Glutamatergic neuron (in vitro differentiated cells): ENCODE measurements around the gene CEP72. TPM values are rescaled to one million over a fixed set of nuclear protein-coding genes. Genes with fewer than 3 reads are reported as not detected.
"Not testable (repeated sequence)": the region's sequence is repeated elsewhere in the genome, so short reads cannot be mapped to it uniquely, and the experiment has no call there.

ENCODE experiments used
- DNase-seq: peaks from one replicate; pipeline ENCODE4 v3.0.0; 2022
- H3K27ac Mint-ChIP-seq: one replicate; pipeline ENCODE4 v1.8.0; 2020; ENCODE audit warnings: mild to moderate bottlenecking, mixed read lengths, inconsistent platforms; ENCODE audit not compliant: unreplicated experiment
- H3K27me3 Mint-ChIP-seq: one replicate; pipeline ENCODE4 v1.8.0; 2020; ENCODE audit warnings: mild to moderate bottlenecking, moderate library complexity, mixed read lengths, inconsistent platforms; ENCODE audit not compliant: unreplicated experiment
- H3K36me3 Mint-ChIP-seq: one replicate; pipeline ENCODE4 v1.8.0; 2020; ENCODE audit warnings: mild to moderate bottlenecking, mixed read lengths, inconsistent platforms; ENCODE audit not compliant: unreplicated experiment
- H3K4me1 Mint-ChIP-seq: one replicate; pipeline ENCODE4 v1.8.0; 2020; ENCODE audit warnings: mild to moderate bottlenecking, low read depth, mixed read lengths, inconsistent platforms; ENCODE audit not compliant: unreplicated experiment
- H3K4me3 Mint-ChIP-seq: one replicate; pipeline ENCODE4 v1.8.0; 2020; ENCODE audit warnings: mild to moderate bottlenecking, mixed read lengths, inconsistent platforms; ENCODE audit not compliant: unreplicated experiment
- H3K9me3 Mint-ChIP-seq: one replicate; pipeline ENCODE4 v1.8.0; 2020; ENCODE audit warnings: mild to moderate bottlenecking, moderate library complexity, mixed read lengths, inconsistent platforms; ENCODE audit not compliant: unreplicated experiment
- CTCF ChIP-seq: fragments of 200-600 bp; sonication (generic); IDR thresholded peaks from one replicate; pipeline ENCODE4 v1.5.0; 2021; ENCODE audit not compliant: partially characterized antibody, unreplicated experiment
- total RNA-seq: library from RNA; stranded (reverse); fragmentation: NEBNext Ultra II Directional; extraction: Animal tissue kit (Norgen Biotek cat#: 25700); gene quantifications from one replicate; pipeline ENCODE4 v1.2.1, GENCODE V29; 2021; ENCODE audit not compliant: unreplicated experiment

Gene CEP72
- total RNA-seq, 1 donor from 2014 or later, result 43.9 TPM

GRCh38 chr5:580436-580835 is 31.7 kb upstream of the CEP72 start:
- H3K36me3 Mint-ChIP-seq, result peaks cover 13% of the 10 kb centered on the region
- H3K9me3 Mint-ChIP-seq, result peaks cover 11% of the 10 kb centered on the region
- TF ChIP-seq CTCF, result no peak
- H3K27ac Mint-ChIP-seq, result no peak overlapping the region
- H3K4me3 Mint-ChIP-seq, result no peak overlapping the region
- peaks cover 4% of the 10 kb centered on the region for H3K27me3 Mint-ChIP-seq
- no peaks in the 10 kb centered on the region for H3K4me1 Mint-ChIP-seq
- no peak for DNase-seq

- peaks cover 8% of the 10 kb centered on the region for H3K36me3 Mint-ChIP-seq
- no peak overlapping the region for H3K27ac Mint-ChIP-seq
- no peak for DNase-seq
- no peak for TF ChIP-seq CTCF
- no peak overlapping the region for H3K4me3 Mint-ChIP-seq
- H3K4me1 Mint-ChIP-seq, result no peaks in the 10 kb centered on the region
- peaks cover 7% of the 10 kb centered on the region for H3K9me3 Mint-ChIP-seq
- H3K27me3 Mint-ChIP-seq, result peaks cover 1% of the 10 kb centered on the region
Observed at GRCh38 chr5:581266-581665, 30.9 kb upstream of the CEP72 start.

GRCh38 chr5:581941-582340 is 30.2 kb upstream of the CEP72 start:
- peaks cover 4% of the 10 kb centered on the region for H3K9me3 Mint-ChIP-seq
- H3K36me3 Mint-ChIP-seq, result peaks cover 5% of the 10 kb centered on the region
- no peak for TF ChIP-seq CTCF
- no peak overlapping the region for H3K4me3 Mint-ChIP-seq
- no peaks in the 10 kb centered on the region for H3K4me1 Mint-ChIP-seq
- peaks cover 1% of the 10 kb centered on the region for H3K27me3 Mint-ChIP-seq
- DNase-seq, result no peak
- no peak overlapping the region for H3K27ac Mint-ChIP-seq

- DNase-seq, H3K4me1 Mint-ChIP-seq, H3K27me3 Mint-ChIP-seq, H3K4me3 Mint-ChIP-seq, H3K36me3 Mint-ChIP-seq, H3K27ac Mint-ChIP-seq, H3K9me3 Mint-ChIP-seq: not testable (repeated sequence)
Observed at GRCh38 chr5:582445-582844, 29.7 kb upstream of the CEP72 start.

- TF ChIP-seq CTCF, result no peak
- DNase-seq, result no peak
- Mint-ChIP-seq H3K4me3 (no peak overlapping the region), H3K27me3 (peaks cover 5% of the 10 kb centered on the region), H3K27ac (no peak overlapping the region), H3K4me1 (no peaks in the 10 kb centered on the region), H3K9me3 (peaks cover 4% of the 10 kb centered on the region), H3K36me3 (peaks cover 2% of the 10 kb centered on the region)
Observed at GRCh38 chr5:582936-583635, 29.1 kb upstream of the CEP72 start.
